Activated CD8-positive, alpha-beta T cell treated with anti-CD3 and anti-CD28 coated beads for 36 hours (primary cell): ENCODE measurements around the gene FAM217A. TPM values are rescaled to one million over a fixed set of nuclear protein-coding genes. Genes with fewer than 3 reads are reported as not detected.

Experiments
- ATAC-seq: fragments of 200-7000 bp; cut with Tn5 transposase; one replicate; pipeline ENCODE4 v1.10.0; 2021; ENCODE audit warnings: mild to moderate bottlenecking, moderate library complexity
- CTCF ChIA-PET: fragments of 350-600 bp; sonication (Branson Sonifier 250); formaldehyde crosslinking; loops from one replicate; lab custom pipeline; 2021; ENCODE audit warnings: antibody characterized with exemption; lab: Charles Lee
- POLR2A ChIA-PET: fragments of 350-600 bp; sonication (Branson Sonifier 250); formaldehyde crosslinking; loops from one replicate; lab custom pipeline; 2021; ENCODE audit warnings: antibody characterized with exemption; lab: Charles Lee
- DNase-seq: peaks from one replicate; pipeline ENCODE4 v3.0.0-alpha.2; 2020
- H3K27ac Mint-ChIP-seq: one replicate; pipeline ENCODE4 v1.8.0; 2021; ENCODE audit warnings: mild to moderate bottlenecking, mixed read lengths
- H3K27me3 Mint-ChIP-seq: one replicate; pipeline ENCODE4 v1.8.0; 2021; ENCODE audit warnings: mixed read lengths
- H3K36me3 Mint-ChIP-seq: one replicate; pipeline ENCODE4 v1.8.0; 2021; ENCODE audit warnings: low read depth, mixed read lengths
- H3K4me1 Mint-ChIP-seq: one replicate; pipeline ENCODE4 v1.8.0; 2021; ENCODE audit warnings: low read depth, mixed read lengths
- H3K4me3 Mint-ChIP-seq: one replicate; pipeline ENCODE4 v1.8.0; 2021; ENCODE audit warnings: mild to moderate bottlenecking, moderate library complexity, mixed read lengths
- H3K9me3 Mint-ChIP-seq: one replicate; pipeline ENCODE4 v1.8.0; 2021; ENCODE audit warnings: mixed read lengths
- CTCF ChIP-seq: fragments of 200-600 bp; IDR thresholded peaks from one replicate; pipeline ENCODE4 v1.8.0; 2022; ENCODE audit warnings: antibody characterized with exemption, mild to moderate bottlenecking
- intact Hi-C: fragments of 100-400 bp; cut with micrococcal nuclease; formaldehyde crosslinking; loops from one replicate; pipeline ENCODE4 v1.10.0; 2022
- total RNA-seq, 2 experiments: library from RNA; stranded (reverse); gene quantifications; one replicate each; pipeline ENCODE4 v1.2.3, GENCODE V29; 2021

The FAM217A gene
- total RNA-seq, 2 experiments from 2014 or later = not detected

GRCh38 chr6:4057036-4057435, 21.9 kb downstream of the FAM217A start:
- CTCF ChIA-PET = interaction anchor here (0.8 to 3.6 kb wide), 5 partner anchors 9 to 113 kb away, joined by 3 to 30 read pairs (median 5); a partner anchor contains a TSS
- POLR2A ChIA-PET = interaction anchor here (0.6 to 4.2 kb wide), 2 partner anchors 34 to 36 kb away, joined by 3 to 19 read pairs; a partner anchor contains a TSS
- Mint-ChIP-seq H3K4me1 (peaks cover 35% of the 10 kb centered on the region), H3K27me3 (no peaks in the 10 kb centered on the region), H3K9me3 (no peaks in the 10 kb centered on the region), H3K4me3 (no peak overlapping the region), H3K27ac (peak overlapping the region; percentile 47), H3K36me3 (peaks cover 51% of the 10 kb centered on the region)
- ATAC-seq = no peak
- TF ChIP-seq CTCF = no peak
- intact Hi-C loops = loop anchor here (5.0 kb wide), 2 partner anchors 35 to 100 kb away; a partner anchor contains a TSS
- DNase-seq = no peak

GRCh38 chr6:4055420-4056041, 23.4 kb downstream of the FAM217A start:
- no peaks in the 10 kb centered on the region for H3K27me3 Mint-ChIP-seq
- ChIA-PET CTCF (interaction anchor here (1.0 to 2.9 kb wide), 6 partner anchors 14 to 100 kb away, joined by 3 to 16 read pairs (median 4); a partner anchor contains a TSS), POLR2A (interaction anchor here (4.2 kb wide), 1 partner anchor 34 kb away, joined by 19 read pairs; a partner anchor contains a TSS)
- H3K36me3 Mint-ChIP-seq = peaks cover 50% of the 10 kb centered on the region
- ATAC-seq = no peak
- no peak for TF ChIP-seq CTCF
- H3K9me3 Mint-ChIP-seq = no peaks in the 10 kb centered on the region
- H3K4me3 Mint-ChIP-seq = no peak overlapping the region
- H3K4me1 Mint-ChIP-seq = peaks cover 31% of the 10 kb centered on the region
- intact Hi-C loops = loop anchor here (5.0 kb wide), 2 partner anchors 33 to 102 kb away; a partner anchor contains a TSS
- no peak for DNase-seq
- H3K27ac Mint-ChIP-seq = no peak overlapping the region

- Mint-ChIP-seq H3K4me3 (no peak overlapping the region), H3K9me3 (no peaks in the 10 kb centered on the region), H3K27ac (peak overlapping the region; percentile 39), H3K27me3 (no peaks in the 10 kb centered on the region), H3K36me3 (peaks cover 44% of the 10 kb centered on the region), H3K4me1 (no peaks in the 10 kb centered on the region)
- ATAC-seq (no peak), DNase-seq (no peak)
- no peak for TF ChIP-seq CTCF
- POLR2A ChIA-PET = no interaction called here
- CTCF ChIA-PET = interaction anchor here (1.4 kb wide), 1 partner anchor 106 kb away, joined by 3 read pairs; no protein-coding TSS in a partner anchor
- intact Hi-C loops = no loop called here
These were observed 29.7 kb downstream of the FAM217A start for GRCh38 chr6:4049246-4049645.

GRCh38 chr6:4041480-4041879, 37.5 kb downstream of the FAM217A start:
- no peak for TF ChIP-seq CTCF
- Mint-ChIP-seq H3K27ac (no peak overlapping the region), H3K4me3 (no peak overlapping the region), H3K4me1 (peaks cover 24% of the 10 kb centered on the region), H3K36me3 (peaks cover 57% of the 10 kb centered on the region), H3K9me3 (no peaks in the 10 kb centered on the region), H3K27me3 (no peaks in the 10 kb centered on the region)
- DNase-seq (no peak), ATAC-seq (no peak)
- ChIA-PET CTCF (interaction anchor here (1.5 kb wide), 1 partner anchor 13 kb away, joined by 4 read pairs; no protein-coding TSS in a partner anchor), POLR2A (no interaction called here)
- intact Hi-C loops = no loop called here

GRCh38 chr6:4039348-4039747, 39.6 kb downstream of the FAM217A start:
- Mint-ChIP-seq H3K4me3 (no peak overlapping the region), H3K9me3 (no peaks in the 10 kb centered on the region), H3K27ac (peak overlapping the region; percentile 46), H3K4me1 (peaks cover 35% of the 10 kb centered on the region), H3K36me3 (peaks cover 58% of the 10 kb centered on the region), H3K27me3 (no peaks in the 10 kb centered on the region)
- POLR2A ChIA-PET = interaction anchor here (0.9 to 1.0 kb wide), 2 partner anchors 9 to 21 kb away, joined by 3 read pairs; no protein-coding TSS in a partner anchor
- DNase-seq (no peak), ATAC-seq (peak; percentile 37)
- CTCF ChIA-PET = interaction anchor here (1.4 to 2.3 kb wide), 2 partner anchors 19 to 117 kb away, joined by 4 to 9 read pairs; no protein-coding TSS in a partner anchor
- intact Hi-C loops = no loop called here
- no peak for TF ChIP-seq CTCF
